GM23338 (cell line): ENCODE results near the gene FUT6. TPM values are rescaled to one million over a fixed set of nuclear protein-coding genes. Genes with fewer than 3 reads are reported as not detected.

Experiments
- ATAC-seq: fragments of 200-7000 bp; cut with Tn5 transposase; 3 replicates; pipeline ENCODE4 v1.9.1; 2020
- DNase-seq: peaks from one replicate; pipeline ENCODE4 v3.0.0-alpha.2; 2015; ENCODE audit warnings: low spot score
- H2AFZ ChIP-seq: fragments of 200-600 bp; sonication (generic); 2 replicates; pipeline ENCODE4 v1.8.0; 2016; ENCODE audit warnings: antibody characterized with exemption, mild to moderate bottlenecking, moderate library complexity
- H3F3A ChIP-seq: fragments of 200-600 bp; sonication (generic); replicated peaks from 2 replicates; pipeline ENCODE4 v1.8.0; 2017; ENCODE audit warnings: antibody characterized with exemption, mixed run types, low read depth
- H3K27ac ChIP-seq: fragments of 200-600 bp; sonication (generic); 2 replicates; pipeline ENCODE4 v1.6.1; 2016; ENCODE audit warnings: low read depth
- H3K27me3 ChIP-seq: fragments of 200-600 bp; sonication (generic); 2 replicates; pipeline ENCODE4 v1.8.0; 2016; ENCODE audit warnings: mild to moderate bottlenecking, mixed run types, moderate library complexity; ENCODE audit not compliant: insufficient read depth
- H3K36me3 ChIP-seq: fragments of 200-600 bp; sonication (generic); 2 replicates; pipeline ENCODE4 v1.8.0; 2016; ENCODE audit warnings: mild to moderate bottlenecking; ENCODE audit not compliant: insufficient read depth
- H3K4me1 ChIP-seq: fragments of 200-600 bp; sonication (generic); 2 replicates; pipeline ENCODE4 v1.8.0; 2016; ENCODE audit warnings: mild to moderate bottlenecking, moderate library complexity; ENCODE audit not compliant: insufficient read depth
- H3K4me2 ChIP-seq: fragments of 200-600 bp; sonication (generic); 2 replicates; pipeline ENCODE4 v1.7.1; 2017; ENCODE audit warnings: mixed run types
- H3K4me3 ChIP-seq: fragments of 200-600 bp; sonication (generic); 2 replicates; pipeline ENCODE4 v1.6.1; 2016; ENCODE audit warnings: mixed run types
- H3K79me2 ChIP-seq: fragments of 200-600 bp; sonication (generic); replicated peaks from 2 replicates; pipeline ENCODE4 v1.8.0; 2017; ENCODE audit warnings: mild to moderate bottlenecking; ENCODE audit not compliant: insufficient read depth
- H3K9me2 ChIP-seq: fragments of 200-600 bp; sonication (generic); 2 replicates; pipeline ENCODE4 v1.8.0; 2017; ENCODE audit not compliant: insufficient read depth
- H4K20me1 ChIP-seq: fragments of 200-600 bp; sonication (generic); replicated peaks from 2 replicates; pipeline ENCODE4 v1.8.0; 2017; ENCODE audit warnings: mild to moderate bottlenecking; ENCODE audit not compliant: insufficient read depth
- H3K27ac Mint-ChIP-seq: 2 replicates; pipeline ENCODE4 v1.8.0; 2020; ENCODE audit warnings: inconsistent platforms, mild to moderate bottlenecking, moderate library complexity, mixed read lengths
- H3K27me3 Mint-ChIP-seq: 3 replicates; pipeline ENCODE4 v1.8.0; 2022; ENCODE audit warnings: low read depth, mild to moderate bottlenecking, moderate library complexity, mixed read lengths, inconsistent platforms; ENCODE audit not compliant: insufficient read depth, poor library complexity
- H3K36me3 Mint-ChIP-seq: 3 replicates; pipeline ENCODE4 v1.8.0; 2021; ENCODE audit warnings: low read depth, mild to moderate bottlenecking, inconsistent platforms, moderate library complexity, mixed read lengths
- H3K4me1 Mint-ChIP-seq: 3 replicates; pipeline ENCODE4 v1.8.0; 2020; ENCODE audit warnings: mild to moderate bottlenecking, inconsistent platforms, mixed read lengths
- H3K4me3 Mint-ChIP-seq: 3 replicates; pipeline ENCODE4 v1.8.0; 2021; ENCODE audit warnings: moderate library complexity, mild to moderate bottlenecking, inconsistent platforms, mixed read lengths
- H3K9me3 Mint-ChIP-seq: 3 replicates; pipeline ENCODE4 v1.8.0; 2020; ENCODE audit warnings: moderate library complexity, mild to moderate bottlenecking, inconsistent platforms, mixed read lengths
- CREB1 ChIP-seq: fragments of 250-450 bp; sonication (Bioruptor Pico); IDR thresholded peaks from 2 replicates; pipeline ENCODE4 v1.5.0; 2020; ENCODE audit warnings: low read depth, mild to moderate bottlenecking, moderate library complexity
- EZH2 ChIP-seq: fragments of 200-600 bp; sonication (generic); IDR thresholded peaks from one replicate; pipeline ENCODE4 v1.8.0; 2017; ENCODE audit warnings: antibody characterized with exemption, mild to moderate bottlenecking, low read depth; ENCODE audit not compliant: unreplicated experiment
- EZH2phosphoT487 ChIP-seq: fragments of 200-600 bp; sonication (generic); IDR thresholded peaks from one replicate; pipeline ENCODE4 v1.8.1; 2018; ENCODE audit warnings: antibody characterized with exemption; ENCODE audit not compliant: unreplicated experiment
- JUNB ChIP-seq: IDR thresholded peaks from one replicate; pipeline ENCODE4 v1.6.1; 2016; ENCODE audit warnings: antibody characterized with exemption; ENCODE audit not compliant: unreplicated experiment
- NANOG ChIP-seq: IDR thresholded peaks from 2 replicates; pipeline ENCODE4 v1.6.1; 2016; ENCODE audit warnings: antibody characterized with exemption, borderline replicate concordance
- POLR2AphosphoS5 ChIP-seq: IDR thresholded peaks from 2 replicates; pipeline ENCODE4 v1.6.1; 2016; ENCODE audit warnings: antibody characterized with exemption, low read depth
- STAT1 ChIP-seq: IDR thresholded peaks from one replicate; pipeline ENCODE4 v1.6.1; 2016; ENCODE audit warnings: antibody characterized with exemption; ENCODE audit not compliant: unreplicated experiment
- ZNF114 ChIP-seq: fragments of 250-450 bp; sonication (Bioruptor Pico); IDR thresholded peaks from 2 replicates; pipeline ENCODE4 v1.5.0; 2020; ENCODE audit warnings: mild to moderate bottlenecking, moderate library complexity
- ZNF331 ChIP-seq: fragments of 250-450 bp; sonication (Bioruptor Pico); IDR thresholded peaks from 2 replicates; pipeline ENCODE4 v1.5.0; 2020; ENCODE audit warnings: low read depth, mild to moderate bottlenecking, moderate library complexity
- polyA plus RNA-seq: library from polyadenylated mRNA; unstranded; fragments of >200 nt; fragmentation: Nextera tagmentation; extraction: Ambion mirVana; gene quantifications from 2 replicates; pipeline ENCODE4 v1.2.1, GENCODE V29; 2016
- total RNA-seq: library from RNA; depleted of rRNA; stranded (reverse); fragments of >200 nt; shearing (Covaris generic); gene quantifications from 2 replicates; pipeline ENCODE4 v1.2.3, GENCODE V29; 2014
- TF ChIP-seq, protein P1 (sequence below): IDR thresholded peaks from 2 replicates; pipeline ENCODE4 v1.6.1; 2016; ENCODE audit warnings: antibody characterized with exemption
- TF ChIP-seq, protein P2 (sequence below): IDR thresholded peaks from one replicate; pipeline ENCODE4 v1.6.1; 2018; ENCODE audit warnings: antibody characterized with exemption; ENCODE audit not compliant: unreplicated experiment
- TF ChIP-seq, protein P3 (sequence below), 2 experiments: fragments of 200-600 bp in 1 of 2; sonication (generic) in 1 of 2; conservative IDR thresholded peaks; 2 replicates each; pipeline versions ENCODE4 v1.5.1 to v1.6.1; 2016 to 2017; ENCODE audit warnings: antibody characterized with exemption in 2 of 2, low read depth in 2 of 2, mild to moderate bottlenecking in 2 of 2, moderate library complexity in 1 of 2
- TF ChIP-seq, protein P4 (sequence below): fragments of 250-450 bp; sonication (Bioruptor Pico); IDR thresholded peaks from 2 replicates; pipeline ENCODE4 v1.5.0; 2020; ENCODE audit warnings: mild to moderate bottlenecking, moderate library complexity

The FUT6 gene
- total and polyA plus RNA-seq, 2 experiments from 2014 or later = not detected

DNA sequence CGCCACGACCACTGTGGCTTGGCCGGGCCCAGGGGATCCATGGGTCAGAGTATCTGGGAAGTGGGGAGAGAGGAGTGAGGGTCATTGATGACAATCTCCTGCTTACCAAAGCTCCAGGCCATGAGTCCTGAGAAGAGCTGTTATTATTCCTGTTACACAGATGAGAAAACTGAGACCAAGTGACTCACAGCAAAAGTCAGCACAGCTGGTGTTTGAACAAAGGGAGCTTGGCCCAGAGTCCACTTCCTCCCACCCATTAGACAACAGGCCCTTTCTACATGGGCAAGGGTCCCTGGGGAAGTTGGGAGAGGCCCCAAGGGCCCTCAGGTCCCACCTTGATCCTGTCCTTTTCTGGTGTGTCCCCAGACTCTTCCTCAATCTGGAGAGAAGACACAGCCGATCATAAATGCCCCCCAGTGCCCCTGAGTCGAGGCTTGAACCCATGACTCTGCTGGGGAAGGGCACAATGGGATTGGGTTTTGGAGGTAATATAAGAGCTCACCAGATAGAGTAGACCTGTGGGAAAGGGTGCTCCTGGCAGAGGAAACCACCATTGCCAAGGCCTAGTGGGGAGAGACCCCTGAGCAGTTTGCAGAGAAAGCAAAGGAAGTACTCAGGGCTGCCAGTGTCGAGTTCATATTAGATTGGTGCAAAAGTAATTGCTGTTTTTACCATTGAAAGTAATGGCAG is 6.8 kb downstream of the FUT6 start:
- DNase-seq (no peak), ATAC-seq (no peak)
- Histone ChIP-seq H4K20me1 (no peaks in the 10 kb centered on the region), H3K27me3 (no peaks in the 10 kb centered on the region), H2AFZ (no peak overlapping the region), H3K79me2 (no peaks in the 10 kb centered on the region), H3K4me3 (no peak overlapping the region), H3K4me1 (no peaks in the 10 kb centered on the region; the same call in 1 of the 2 replicates), H3K4me2 (no peak overlapping the region), H3K36me3 (no peaks in the 10 kb centered on the region), H3K27ac (no peak overlapping the region), H3K9me2 (no peaks in the 10 kb centered on the region), H3F3A (no peaks in the 10 kb centered on the region)
- no peak overlapping the region for H3K4me3 Mint-ChIP-seq
- no peaks in the 10 kb centered on the region for H3K4me1 Mint-ChIP-seq
- no peak overlapping the region for H3K27ac Mint-ChIP-seq
- peaks cover 12% of the 10 kb centered on the region for H3K27me3 Mint-ChIP-seq
- H3K9me3 Mint-ChIP-seq = no peaks in the 10 kb centered on the region
- no peaks in the 10 kb centered on the region for H3K36me3 Mint-ChIP-seq
- TF ChIP-seq POLR2AphosphoS5 = no peak
- TF ChIP-seq ZNF331 (CRISPR knock-in tag) = no peak
- no peak for TF ChIP-seq EZH2
- no peak for TF ChIP-seq CREB1 (CRISPR knock-in tag)
- TF ChIP-seq, protein P1, sequence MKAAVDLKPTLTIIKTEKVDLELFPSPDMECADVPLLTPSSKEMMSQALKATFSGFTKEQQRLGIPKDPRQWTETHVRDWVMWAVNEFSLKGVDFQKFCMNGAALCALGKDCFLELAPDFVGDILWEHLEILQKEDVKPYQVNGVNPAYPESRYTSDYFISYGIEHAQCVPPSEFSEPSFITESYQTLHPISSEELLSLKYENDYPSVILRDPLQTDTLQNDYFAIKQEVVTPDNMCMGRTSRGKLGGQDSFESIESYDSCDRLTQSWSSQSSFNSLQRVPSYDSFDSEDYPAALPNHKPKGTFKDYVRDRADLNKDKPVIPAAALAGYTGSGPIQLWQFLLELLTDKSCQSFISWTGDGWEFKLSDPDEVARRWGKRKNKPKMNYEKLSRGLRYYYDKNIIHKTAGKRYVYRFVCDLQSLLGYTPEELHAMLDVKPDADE = no peak
- TF ChIP-seq, protein P2, sequence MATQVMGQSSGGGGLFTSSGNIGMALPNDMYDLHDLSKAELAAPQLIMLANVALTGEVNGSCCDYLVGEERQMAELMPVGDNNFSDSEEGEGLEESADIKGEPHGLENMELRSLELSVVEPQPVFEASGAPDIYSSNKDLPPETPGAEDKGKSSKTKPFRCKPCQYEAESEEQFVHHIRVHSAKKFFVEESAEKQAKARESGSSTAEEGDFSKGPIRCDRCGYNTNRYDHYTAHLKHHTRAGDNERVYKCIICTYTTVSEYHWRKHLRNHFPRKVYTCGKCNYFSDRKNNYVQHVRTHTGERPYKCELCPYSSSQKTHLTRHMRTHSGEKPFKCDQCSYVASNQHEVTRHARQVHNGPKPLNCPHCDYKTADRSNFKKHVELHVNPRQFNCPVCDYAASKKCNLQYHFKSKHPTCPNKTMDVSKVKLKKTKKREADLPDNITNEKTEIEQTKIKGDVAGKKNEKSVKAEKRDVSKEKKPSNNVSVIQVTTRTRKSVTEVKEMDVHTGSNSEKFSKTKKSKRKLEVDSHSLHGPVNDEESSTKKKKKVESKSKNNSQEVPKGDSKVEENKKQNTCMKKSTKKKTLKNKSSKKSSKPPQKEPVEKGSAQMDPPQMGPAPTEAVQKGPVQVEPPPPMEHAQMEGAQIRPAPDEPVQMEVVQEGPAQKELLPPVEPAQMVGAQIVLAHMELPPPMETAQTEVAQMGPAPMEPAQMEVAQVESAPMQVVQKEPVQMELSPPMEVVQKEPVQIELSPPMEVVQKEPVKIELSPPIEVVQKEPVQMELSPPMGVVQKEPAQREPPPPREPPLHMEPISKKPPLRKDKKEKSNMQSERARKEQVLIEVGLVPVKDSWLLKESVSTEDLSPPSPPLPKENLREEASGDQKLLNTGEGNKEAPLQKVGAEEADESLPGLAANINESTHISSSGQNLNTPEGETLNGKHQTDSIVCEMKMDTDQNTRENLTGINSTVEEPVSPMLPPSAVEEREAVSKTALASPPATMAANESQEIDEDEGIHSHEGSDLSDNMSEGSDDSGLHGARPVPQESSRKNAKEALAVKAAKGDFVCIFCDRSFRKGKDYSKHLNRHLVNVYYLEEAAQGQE = no peak
- TF ChIP-seq NANOG = no peak
- TF ChIP-seq, protein P3, sequence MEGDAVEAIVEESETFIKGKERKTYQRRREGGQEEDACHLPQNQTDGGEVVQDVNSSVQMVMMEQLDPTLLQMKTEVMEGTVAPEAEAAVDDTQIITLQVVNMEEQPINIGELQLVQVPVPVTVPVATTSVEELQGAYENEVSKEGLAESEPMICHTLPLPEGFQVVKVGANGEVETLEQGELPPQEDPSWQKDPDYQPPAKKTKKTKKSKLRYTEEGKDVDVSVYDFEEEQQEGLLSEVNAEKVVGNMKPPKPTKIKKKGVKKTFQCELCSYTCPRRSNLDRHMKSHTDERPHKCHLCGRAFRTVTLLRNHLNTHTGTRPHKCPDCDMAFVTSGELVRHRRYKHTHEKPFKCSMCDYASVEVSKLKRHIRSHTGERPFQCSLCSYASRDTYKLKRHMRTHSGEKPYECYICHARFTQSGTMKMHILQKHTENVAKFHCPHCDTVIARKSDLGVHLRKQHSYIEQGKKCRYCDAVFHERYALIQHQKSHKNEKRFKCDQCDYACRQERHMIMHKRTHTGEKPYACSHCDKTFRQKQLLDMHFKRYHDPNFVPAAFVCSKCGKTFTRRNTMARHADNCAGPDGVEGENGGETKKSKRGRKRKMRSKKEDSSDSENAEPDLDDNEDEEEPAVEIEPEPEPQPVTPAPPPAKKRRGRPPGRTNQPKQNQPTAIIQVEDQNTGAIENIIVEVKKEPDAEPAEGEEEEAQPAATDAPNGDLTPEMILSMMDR (conservative IDR thresholded peaks at IDR 0.05; ENCODE audit: low read depth in 2 of 2) = no peak
- TF ChIP-seq EZH2phosphoT487 = no peak
- TF ChIP-seq, protein P4, sequence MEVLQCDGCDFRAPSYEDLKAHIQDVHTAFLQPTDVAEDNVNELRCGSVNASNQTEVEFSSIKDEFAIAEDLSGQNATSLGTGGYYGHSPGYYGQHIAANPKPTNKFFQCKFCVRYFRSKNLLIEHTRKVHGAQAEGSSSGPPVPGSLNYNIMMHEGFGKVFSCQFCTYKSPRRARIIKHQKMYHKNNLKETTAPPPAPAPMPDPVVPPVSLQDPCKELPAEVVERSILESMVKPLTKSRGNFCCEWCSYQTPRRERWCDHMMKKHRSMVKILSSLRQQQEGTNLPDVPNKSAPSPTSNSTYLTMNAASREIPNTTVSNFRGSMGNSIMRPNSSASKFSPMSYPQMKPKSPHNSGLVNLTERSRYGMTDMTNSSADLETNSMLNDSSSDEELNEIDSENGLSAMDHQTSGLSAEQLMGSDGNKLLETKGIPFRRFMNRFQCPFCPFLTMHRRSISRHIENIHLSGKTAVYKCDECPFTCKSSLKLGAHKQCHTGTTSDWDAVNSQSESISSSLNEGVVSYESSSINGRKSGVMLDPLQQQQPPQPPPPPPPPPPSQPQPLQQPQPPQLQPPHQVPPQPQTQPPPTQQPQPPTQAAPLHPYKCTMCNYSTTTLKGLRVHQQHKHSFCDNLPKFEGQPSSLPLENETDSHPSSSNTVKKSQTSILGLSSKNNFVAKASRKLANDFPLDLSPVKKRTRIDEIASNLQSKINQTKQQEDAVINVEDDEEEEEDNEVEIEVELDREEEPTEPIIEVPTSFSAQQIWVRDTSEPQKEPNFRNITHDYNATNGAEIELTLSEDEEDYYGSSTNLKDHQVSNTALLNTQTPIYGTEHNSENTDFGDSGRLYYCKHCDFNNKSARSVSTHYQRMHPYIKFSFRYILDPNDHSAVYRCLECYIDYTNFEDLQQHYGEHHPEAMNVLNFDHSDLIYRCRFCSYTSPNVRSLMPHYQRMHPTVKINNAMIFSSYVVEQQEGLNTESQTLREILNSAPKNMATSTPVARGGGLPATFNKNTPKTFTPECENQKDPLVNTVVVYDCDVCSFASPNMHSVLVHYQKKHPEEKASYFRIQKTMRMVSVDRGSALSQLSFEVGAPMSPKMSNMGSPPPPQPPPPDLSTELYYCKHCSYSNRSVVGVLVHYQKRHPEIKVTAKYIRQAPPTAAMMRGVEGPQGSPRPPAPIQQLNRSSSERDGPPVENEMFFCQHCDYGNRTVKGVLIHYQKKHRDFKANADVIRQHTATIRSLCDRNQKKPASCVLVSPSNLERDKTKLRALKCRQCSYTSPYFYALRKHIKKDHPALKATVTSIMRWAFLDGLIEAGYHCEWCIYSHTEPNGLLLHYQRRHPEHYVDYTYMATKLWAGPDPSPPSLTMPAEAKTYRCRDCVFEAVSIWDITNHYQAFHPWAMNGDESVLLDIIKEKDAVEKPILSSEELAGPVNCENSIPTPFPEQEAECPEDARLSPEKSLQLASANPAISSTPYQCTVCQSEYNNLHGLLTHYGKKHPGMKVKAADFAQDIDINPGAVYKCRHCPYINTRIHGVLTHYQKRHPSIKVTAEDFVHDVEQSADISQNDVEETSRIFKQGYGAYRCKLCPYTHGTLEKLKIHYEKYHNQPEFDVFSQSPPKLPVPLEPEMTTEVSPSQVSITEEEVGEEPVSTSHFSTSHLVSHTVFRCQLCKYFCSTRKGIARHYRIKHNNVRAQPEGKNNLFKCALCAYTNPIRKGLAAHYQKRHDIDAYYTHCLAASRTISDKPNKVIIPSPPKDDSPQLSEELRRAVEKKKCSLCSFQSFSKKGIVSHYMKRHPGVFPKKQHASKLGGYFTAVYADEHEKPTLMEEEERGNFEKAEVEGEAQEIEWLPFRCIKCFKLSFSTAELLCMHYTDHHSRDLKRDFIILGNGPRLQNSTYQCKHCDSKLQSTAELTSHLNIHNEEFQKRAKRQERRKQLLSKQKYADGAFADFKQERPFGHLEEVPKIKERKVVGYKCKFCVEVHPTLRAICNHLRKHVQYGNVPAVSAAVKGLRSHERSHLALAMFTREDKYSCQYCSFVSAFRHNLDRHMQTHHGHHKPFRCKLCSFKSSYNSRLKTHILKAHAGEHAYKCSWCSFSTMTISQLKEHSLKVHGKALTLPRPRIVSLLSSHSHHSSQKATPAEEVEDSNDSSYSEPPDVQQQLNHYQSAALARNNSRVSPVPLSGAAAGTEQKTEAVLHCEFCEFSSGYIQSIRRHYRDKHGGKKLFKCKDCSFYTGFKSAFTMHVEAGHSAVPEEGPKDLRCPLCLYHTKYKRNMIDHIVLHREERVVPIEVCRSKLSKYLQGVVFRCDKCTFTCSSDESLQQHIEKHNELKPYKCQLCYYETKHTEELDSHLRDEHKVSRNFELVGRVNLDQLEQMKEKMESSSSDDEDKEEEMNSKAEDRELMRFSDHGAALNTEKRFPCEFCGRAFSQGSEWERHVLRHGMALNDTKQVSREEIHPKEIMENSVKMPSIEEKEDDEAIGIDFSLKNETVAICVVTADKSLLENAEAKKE (CRISPR knock-in tag) = no peak
- no peak for TF ChIP-seq STAT1
- no peak for TF ChIP-seq JUNB
- TF ChIP-seq ZNF114 (CRISPR knock-in tag) = no peak
